C4-2B (cell line): ENCODE results near the gene BRD4.

ENCODE experiments used
- ZFX ChIP-seq: fragments of 450-650 bp; IDR thresholded peaks from 2 replicates; pipeline ENCODE4 v1.6.1; 2017
- TF ChIP-seq, protein P1 (sequence below): fragments of 450-650 bp; conservative IDR thresholded peaks from 2 replicates; pipeline ENCODE4 v1.5.1; 2017; ENCODE audit warnings: mild to moderate bottlenecking

DNA sequence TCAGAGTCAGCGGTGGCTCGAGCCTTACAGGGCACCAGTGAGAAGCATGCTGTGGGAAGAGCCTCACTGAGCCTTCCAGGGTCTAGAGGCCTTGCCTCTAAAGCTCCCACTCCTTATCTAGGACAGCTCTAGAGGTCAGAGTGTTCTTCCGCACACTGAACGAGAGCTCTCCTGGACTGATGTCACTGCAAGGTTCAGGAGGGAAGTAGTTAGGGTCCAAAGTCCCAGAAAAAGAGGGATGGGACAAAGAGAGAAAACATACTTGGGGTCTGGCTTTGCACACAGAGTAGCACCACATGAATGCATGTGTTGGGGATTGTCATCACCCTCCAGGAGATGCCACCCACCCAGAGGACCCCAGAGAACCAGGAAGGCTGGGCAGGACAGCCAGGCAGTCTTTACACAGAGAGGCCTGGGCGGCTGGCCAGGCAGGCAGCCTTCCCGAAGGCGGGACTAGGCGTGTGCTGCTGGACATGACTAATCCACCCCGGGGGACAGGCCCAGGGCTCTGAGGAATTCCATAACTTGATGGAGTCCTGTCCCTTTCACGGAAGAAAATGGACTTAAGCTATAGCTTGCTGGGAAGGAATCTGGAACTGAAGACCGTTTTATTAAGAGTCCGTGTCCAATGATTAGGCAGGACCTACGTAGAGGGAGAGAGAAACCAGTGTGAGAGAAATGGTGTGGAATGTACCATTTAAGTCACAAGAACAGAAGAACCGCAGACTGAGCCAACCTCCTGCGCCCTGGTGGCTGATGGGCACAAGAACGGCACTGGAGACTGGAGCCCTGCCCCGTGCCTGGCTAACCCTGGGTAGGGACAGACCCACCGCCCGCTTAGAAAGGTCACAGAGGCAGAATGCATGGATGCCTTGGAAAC is 83.5 kb downstream of the BRD4 start:
- TF ChIP-seq, protein P1, sequence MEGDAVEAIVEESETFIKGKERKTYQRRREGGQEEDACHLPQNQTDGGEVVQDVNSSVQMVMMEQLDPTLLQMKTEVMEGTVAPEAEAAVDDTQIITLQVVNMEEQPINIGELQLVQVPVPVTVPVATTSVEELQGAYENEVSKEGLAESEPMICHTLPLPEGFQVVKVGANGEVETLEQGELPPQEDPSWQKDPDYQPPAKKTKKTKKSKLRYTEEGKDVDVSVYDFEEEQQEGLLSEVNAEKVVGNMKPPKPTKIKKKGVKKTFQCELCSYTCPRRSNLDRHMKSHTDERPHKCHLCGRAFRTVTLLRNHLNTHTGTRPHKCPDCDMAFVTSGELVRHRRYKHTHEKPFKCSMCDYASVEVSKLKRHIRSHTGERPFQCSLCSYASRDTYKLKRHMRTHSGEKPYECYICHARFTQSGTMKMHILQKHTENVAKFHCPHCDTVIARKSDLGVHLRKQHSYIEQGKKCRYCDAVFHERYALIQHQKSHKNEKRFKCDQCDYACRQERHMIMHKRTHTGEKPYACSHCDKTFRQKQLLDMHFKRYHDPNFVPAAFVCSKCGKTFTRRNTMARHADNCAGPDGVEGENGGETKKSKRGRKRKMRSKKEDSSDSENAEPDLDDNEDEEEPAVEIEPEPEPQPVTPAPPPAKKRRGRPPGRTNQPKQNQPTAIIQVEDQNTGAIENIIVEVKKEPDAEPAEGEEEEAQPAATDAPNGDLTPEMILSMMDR, result no peak
- TF ChIP-seq ZFX, result no peak
